Effector memory CD4-positive, alpha-beta T cell (primary cell): Measurements from ENCODE around the gene C2orf72.

Experiments used
- DNase-seq, 3 donors: peaks; one replicate each; pipeline ENCODE4 v3.0.0-alpha.2; 2020
- H3K27ac ChIP-seq: 2 replicates; pipeline ENCODE4 v1.7.0; 2013; ENCODE audit warnings: mild to moderate bottlenecking, low read length, moderate library complexity; ENCODE audit not compliant: insufficient read depth, poor library complexity, severe bottlenecking
- H3K27me3 ChIP-seq: replicated peaks from 2 replicates; pipeline ENCODE4 v1.7.0; 2013; ENCODE audit warnings: mild to moderate bottlenecking, low read length; ENCODE audit not compliant: insufficient read depth, control insufficient read depth, poor library complexity, severe bottlenecking
- H3K36me3 ChIP-seq: 2 replicates; pipeline ENCODE4 v1.7.0; 2013; ENCODE audit warnings: mild to moderate bottlenecking, low read length, moderate library complexity; ENCODE audit not compliant: control insufficient read depth, insufficient read depth
- H3K4me1 ChIP-seq: 2 replicates; pipeline ENCODE4 v1.7.0; 2013; ENCODE audit warnings: low read length, mild to moderate bottlenecking; ENCODE audit not compliant: control insufficient read depth, insufficient read depth, poor library complexity, severe bottlenecking
- H3K4me3 ChIP-seq: 2 replicates; pipeline ENCODE4 v1.7.0; 2013; ENCODE audit warnings: low read length, low read depth, mild to moderate bottlenecking; ENCODE audit not compliant: insufficient read depth, poor library complexity, severe bottlenecking
- H3K9me3 ChIP-seq: 2 replicates; pipeline ENCODE4 v1.7.0; 2013; ENCODE audit warnings: mild to moderate bottlenecking, low read length, moderate library complexity; ENCODE audit not compliant: control insufficient read depth

C2orf72 gene

DNA sequence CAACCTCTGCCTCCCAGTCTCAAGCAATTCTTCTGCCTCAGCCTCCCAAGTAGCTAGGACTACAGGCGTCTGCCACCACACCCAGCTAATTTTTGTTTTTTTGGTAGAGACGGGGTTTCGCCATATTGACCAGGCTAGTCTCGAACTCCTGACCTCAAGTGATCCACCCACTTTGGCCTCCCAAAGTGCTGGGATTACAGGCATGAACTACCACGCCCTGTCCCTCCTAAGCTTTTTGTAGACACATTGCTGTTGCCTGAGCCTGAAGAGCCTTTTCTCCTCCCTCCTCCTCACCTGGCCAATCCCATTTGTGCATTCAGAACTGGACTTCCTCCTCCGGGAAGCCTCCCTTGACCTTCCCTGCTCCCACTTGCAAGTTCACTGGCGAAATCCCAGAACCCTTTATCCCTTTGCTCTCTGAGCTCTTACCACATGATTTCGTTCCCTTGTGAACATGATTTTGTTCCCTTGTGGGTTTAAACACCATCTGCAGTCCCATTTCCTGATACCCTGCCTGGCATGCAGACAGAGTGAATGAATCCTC is 2.6 kb downstream of the C2orf72 start:
- H3K4me3 ChIP-seq, result no peak overlapping the region
- H3K36me3 ChIP-seq, result no peaks in the 10 kb centered on the region
- DNase-seq, result no peak
- H3K27me3 ChIP-seq, result peaks cover 33% of the 10 kb centered on the region
- no peaks in the 10 kb centered on the region for H3K9me3 ChIP-seq
- no peaks in the 10 kb centered on the region for H3K4me1 ChIP-seq
- no peak overlapping the region for H3K27ac ChIP-seq

DNA sequence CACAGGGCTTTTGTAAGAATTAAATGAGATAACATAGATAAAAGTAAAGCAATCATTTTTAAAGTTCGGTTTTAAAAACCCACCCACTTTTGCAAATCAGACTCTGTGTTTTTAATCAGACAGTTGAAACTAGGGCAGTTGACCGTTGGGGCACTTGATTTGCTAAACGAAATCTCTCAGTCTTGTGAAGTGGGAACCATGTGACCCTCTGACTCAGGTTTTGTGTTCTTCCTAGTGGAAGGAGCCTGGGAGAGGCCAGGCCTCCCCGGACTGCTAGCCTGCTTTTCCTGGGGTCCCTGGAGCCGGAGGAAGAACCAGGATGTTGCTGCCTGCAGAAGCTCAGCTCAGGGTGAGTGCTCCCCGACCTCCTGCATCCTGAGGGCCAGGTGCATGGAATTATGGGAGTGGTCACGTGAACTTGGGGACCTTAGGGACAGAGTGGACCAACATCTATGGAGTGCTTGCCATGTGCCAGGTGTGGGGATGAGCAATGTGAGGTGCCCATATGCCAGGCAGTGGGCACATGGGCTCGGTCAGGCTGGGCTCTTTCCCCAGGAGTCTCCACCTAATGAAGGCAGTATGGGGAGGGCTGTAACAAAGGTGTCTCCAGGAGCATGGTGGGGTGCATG is 3.9 kb downstream of the C2orf72 start:
- peaks cover 30% of the 10 kb centered on the region for H3K27me3 ChIP-seq
- no peaks in the 10 kb centered on the region for H3K4me1 ChIP-seq
- no peak overlapping the region for H3K4me3 ChIP-seq
- H3K36me3 ChIP-seq, result no peaks in the 10 kb centered on the region
- no peaks in the 10 kb centered on the region for H3K9me3 ChIP-seq
- DNase-seq, result no peak
- H3K27ac ChIP-seq, result no peak overlapping the region

DNA sequence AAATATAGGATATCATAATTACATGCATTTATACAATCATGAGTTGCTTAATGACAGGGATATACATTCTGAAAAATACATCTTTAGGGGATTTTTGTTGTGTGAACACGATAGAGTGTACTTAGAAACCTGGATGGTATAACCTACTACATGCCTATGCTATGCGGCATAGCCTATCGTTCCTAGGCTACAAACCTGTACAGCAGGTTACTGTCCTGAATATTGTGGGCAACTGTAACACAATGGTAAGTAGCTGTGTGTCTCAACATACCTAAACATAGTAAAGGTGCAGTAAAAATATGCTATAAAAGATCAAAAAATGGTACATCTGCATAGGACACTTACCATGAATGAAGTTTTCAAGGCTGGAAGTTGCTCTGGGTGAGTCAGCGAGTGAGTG is 6.5 kb downstream of the C2orf72 start:
- DNase-seq, result no peak
- Histone ChIP-seq H3K4me3 (no peak overlapping the region), H3K36me3 (no peaks in the 10 kb centered on the region), H3K4me1 (no peaks in the 10 kb centered on the region), H3K27me3 (peaks cover 16% of the 10 kb centered on the region), H3K9me3 (no peaks in the 10 kb centered on the region), H3K27ac (no peak overlapping the region)

DNA sequence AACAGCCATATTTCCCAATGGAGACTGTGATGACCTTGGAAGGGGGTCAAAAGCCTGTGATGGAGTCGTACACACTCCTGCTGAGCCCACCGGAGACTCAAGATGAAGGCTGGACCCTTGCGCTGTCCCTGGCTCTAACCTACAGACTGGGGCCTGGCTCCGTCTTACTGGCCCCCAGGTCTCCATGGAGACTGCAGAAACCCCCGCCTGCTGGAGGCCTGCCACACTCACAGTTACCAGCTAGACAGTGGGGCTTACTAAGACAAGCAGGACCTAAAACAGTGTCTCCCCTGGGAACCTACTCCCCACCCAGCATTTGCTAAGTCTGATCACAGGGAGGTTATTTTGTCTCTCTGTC is 9.6 kb downstream of the C2orf72 start:
- H3K4me3 ChIP-seq, result no peak overlapping the region
- no peaks in the 10 kb centered on the region for H3K4me1 ChIP-seq
- no peaks in the 10 kb centered on the region for H3K9me3 ChIP-seq
- H3K27ac ChIP-seq, result no peak overlapping the region
- H3K27me3 ChIP-seq, result peaks cover 2% of the 10 kb centered on the region
- H3K36me3 ChIP-seq, result no peaks in the 10 kb centered on the region
- DNase-seq, result no peak

DNA sequence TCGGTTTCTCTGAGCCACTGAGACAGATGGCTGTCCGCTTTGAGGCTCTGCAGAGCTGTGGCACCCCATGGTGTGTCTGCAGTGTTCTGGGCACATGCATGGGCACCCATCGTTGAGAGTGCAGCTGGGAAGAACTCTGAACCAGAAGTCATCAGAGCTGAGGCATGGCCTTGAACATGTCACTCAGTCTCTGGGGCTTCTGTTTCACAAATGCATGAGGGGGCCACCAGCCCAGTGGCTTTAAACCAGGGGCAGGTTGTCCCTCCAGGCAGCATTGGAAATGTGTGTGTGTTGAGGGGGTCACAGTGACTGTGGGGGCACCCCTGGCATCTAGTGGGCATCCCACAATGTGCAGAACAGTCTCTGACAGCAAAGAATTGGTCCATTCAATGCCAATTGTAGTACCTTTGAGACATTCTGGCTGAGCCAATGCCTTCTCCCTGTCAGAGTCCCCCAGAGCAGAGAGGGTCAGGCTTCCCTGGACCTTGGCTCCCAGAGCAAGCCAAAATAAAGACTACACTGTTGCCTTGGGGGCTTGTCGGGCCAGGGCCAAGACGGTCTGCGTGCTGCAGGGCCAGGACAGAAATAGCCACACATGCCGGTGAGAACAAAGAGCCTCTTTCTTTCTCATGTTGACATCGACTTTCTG is 10.1 kb downstream of the C2orf72 start:
- Histone ChIP-seq H3K27ac (no peak overlapping the region), H3K9me3 (no peaks in the 10 kb centered on the region), H3K36me3 (no peaks in the 10 kb centered on the region), H3K4me3 (no peak overlapping the region), H3K4me1 (peaks cover 2% of the 10 kb centered on the region), H3K27me3 (peaks cover 2% of the 10 kb centered on the region)
- DNase-seq, result no peak

DNA sequence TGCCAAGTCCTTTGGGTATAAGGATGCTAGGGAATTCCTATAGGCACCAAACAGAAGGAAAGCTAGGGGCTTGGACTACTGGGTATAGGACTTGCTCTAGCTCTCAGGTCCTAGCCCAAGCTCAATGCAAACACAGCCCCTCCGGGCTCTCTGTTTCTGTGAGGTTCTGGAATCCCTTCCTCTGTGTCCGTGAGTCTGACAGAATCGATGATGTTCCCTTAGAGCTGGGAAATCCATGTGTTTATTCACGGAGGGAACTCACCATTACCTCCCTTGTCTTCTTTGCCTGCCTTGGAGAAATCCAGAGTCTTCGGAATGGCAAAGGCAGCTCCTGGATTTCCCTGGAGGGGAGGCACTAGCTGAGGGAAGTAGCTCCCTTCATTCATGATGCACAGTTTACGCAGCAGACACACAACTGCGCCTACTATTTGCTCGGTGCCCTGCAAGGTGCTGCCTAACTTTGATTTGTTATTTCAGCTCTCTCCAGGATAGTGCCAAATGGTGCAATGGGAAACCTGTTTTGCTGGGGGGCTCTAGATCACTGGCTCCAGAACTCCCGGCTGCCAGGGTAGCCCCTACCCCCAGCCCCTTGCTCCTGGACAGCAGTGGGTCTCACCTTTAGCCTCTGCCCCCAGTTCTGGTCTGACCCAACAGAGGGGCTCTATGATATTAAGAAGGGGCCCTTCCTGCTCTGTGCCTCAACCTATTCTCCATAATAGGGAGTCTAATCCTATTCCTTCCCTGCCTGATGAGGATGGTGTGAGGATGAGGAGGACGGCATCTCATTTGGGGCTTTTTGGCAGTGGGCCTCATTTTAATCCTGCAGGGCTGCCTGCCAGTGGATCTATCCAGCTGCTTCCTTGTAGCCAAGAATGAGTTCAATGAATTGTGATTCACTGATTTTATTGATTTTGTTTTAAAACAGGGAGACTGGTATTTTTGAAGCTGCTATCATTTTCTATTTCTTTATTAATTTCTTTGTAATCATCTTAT is 10.9 kb downstream of the C2orf72 start:
- H3K9me3 ChIP-seq, result no peaks in the 10 kb centered on the region
- no peak overlapping the region for H3K27ac ChIP-seq
- peaks cover 2% of the 10 kb centered on the region for H3K27me3 ChIP-seq
- no peak for DNase-seq
- H3K4me3 ChIP-seq, result no peak overlapping the region
- peaks cover 4% of the 10 kb centered on the region for H3K4me1 ChIP-seq
- H3K36me3 ChIP-seq, result no peaks in the 10 kb centered on the region

DNA sequence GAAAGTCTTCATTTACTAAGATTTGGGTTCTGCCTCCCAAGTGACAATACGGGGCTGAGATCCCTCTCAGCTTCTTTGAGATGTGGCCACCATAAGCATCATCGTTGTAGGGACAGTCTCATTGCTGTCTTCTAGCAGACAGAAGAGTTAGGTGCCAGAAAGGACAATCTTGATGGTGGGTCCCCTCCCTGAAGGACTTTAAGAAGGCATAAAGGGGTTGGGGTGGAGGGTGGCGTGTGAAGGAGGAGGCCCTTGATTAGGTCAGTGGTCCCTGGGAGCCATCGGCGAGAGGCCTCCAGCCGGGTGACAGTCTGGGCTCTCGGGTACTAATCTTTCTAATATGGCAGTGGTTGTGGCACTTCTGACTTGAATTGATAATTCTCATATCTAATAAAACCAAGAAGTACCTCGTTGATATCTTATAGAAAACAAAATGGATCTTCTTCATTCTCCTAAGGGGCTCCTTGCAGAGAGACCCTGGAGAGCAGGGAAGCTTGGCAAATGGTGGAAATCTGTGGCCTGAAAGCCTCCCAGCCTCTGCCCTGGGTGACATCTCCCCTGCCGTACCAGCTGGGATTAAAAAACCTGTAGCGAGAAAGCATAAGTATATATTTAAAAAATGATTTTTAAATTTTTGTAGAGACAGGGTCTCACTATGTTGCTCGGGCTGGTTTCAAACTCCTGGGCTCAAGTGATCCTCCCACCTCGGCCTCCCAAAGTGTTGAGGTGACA is 12.1 kb downstream of the C2orf72 start:
- Histone ChIP-seq H3K9me3 (no peaks in the 10 kb centered on the region), H3K4me1 (peaks cover 4% of the 10 kb centered on the region), H3K27me3 (peaks cover 2% of the 10 kb centered on the region), H3K4me3 (no peak overlapping the region), H3K36me3 (no peaks in the 10 kb centered on the region), H3K27ac (no peak overlapping the region)
- DNase-seq, result no peak

DNA sequence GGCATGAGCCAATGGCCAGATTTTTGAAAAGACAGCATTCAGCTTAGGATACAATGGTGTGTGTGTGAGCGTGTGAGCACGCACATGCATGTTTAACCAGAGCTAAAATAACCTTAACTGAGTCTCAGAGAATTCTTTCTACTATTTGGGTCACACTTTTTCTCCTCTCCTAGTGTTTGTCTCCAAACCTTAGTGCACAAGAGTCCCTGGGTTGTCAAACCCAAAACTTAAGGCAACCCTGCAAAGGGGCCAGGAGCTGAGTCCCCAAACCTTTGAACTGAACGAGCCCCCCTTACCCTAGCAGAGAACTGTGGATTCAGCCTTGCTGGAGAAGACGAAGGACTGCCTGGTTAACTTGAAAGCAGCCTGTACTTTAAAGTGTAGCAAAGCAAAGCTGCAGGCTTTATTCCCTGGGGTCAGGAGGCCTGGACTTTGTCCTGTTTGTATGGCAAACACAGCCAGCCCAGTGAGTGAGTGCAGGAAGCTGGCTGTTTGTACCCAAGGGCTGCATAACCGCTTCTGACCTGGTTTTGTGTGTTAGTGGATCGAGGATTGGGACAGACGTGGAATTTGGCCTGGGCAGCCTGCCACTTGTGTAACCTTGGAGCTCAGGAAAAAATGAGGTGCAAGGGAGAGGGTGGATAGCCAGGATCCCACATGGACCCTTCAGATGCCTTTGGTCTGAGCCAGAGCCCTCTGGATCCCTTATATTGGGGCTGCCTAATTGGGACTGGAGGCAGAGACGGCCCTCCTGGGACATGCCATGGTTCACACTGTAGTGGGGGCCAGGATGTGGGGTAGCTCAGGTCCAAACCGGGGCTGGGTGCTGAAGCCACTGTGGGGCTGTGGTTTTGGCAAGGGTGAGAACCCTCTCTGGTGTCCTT is 12.9 kb downstream of the C2orf72 start:
- no peak overlapping the region for H3K27ac ChIP-seq
- no peak overlapping the region for H3K4me3 ChIP-seq
- H3K36me3 ChIP-seq, result no peaks in the 10 kb centered on the region
- H3K27me3 ChIP-seq, result peaks cover 2% of the 10 kb centered on the region
- H3K9me3 ChIP-seq, result no peaks in the 10 kb centered on the region
- DNase-seq, result no peak
- peaks cover 4% of the 10 kb centered on the region for H3K4me1 ChIP-seq

DNA sequence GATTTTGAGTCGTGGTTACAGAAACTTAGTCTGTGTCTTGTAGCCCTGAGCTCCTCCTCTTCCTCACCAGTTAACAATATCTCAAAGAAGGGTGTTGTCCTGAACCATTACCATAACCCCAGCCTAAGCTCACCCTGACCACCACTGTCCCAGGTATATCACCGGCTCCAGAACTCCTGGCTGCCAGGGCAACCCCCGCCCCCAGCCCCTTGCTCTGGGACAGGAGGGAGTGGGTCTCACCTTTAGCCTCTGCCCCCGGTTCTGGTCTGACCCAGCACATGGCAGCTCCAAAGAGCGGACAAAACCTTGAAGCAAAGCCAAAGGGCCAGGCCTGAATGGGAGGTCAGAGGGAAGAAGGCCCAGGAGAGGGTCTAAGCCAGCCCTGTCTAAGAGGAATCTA is 13.8 kb downstream of the C2orf72 start:
- no peaks in the 10 kb centered on the region for H3K36me3 ChIP-seq
- no peaks in the 10 kb centered on the region for H3K9me3 ChIP-seq
- no peak overlapping the region for H3K27ac ChIP-seq
- H3K27me3 ChIP-seq, result peaks cover 2% of the 10 kb centered on the region
- peaks cover 4% of the 10 kb centered on the region for H3K4me1 ChIP-seq
- H3K4me3 ChIP-seq, result no peak overlapping the region
- DNase-seq, result no peak
